ENCODE data around the gene BANK1.

The BANK1 gene

DNA sequence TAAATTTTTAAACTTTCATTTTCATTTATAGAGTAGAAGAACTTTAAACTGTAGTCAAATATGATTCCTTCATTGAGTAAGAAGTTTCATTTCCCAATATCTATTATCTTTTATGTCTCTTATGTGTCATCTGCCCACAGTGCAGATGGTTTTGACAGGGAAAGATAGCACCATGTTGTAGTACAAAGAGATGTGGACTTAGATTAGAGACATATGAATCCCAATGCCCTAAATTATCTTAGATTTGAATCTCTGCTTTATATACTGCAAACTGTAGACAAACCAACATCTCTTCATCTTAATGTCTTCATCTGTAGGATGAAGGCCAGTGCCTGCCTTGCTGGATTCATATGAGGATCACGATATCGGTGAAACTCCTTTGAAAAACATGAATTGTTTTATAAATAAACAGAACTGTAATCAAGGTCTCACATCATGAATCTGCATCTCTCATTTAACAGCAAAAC is 217.5 kb downstream of the BANK1 start:
- in situ Hi-C loops (cut with HindIII; ENCODE audit: low sequenced_read_pairs) = no loop called here

DNA sequence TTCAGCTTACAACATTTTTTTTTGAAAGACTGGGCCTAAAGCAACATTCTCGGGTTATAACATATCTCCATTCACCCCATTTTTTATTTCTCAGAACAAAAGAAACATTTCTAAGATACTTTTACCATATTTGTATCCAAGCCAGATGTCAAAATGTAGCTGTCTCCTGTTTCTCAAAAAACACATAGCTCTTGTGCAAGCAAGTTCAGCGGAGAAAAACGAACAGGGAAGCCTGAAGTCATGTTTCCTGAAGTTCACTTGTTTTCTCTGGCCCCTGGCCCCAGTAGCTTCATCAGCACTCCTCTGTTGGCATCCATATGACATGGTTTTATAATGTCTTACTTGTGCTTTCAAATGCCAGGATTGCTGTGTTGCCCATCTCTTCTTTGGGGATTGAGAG is 218.2 kb downstream of the BANK1 start:
- in situ Hi-C loops (cut with HindIII; ENCODE audit: low sequenced_read_pairs) = no loop called here

DNA sequence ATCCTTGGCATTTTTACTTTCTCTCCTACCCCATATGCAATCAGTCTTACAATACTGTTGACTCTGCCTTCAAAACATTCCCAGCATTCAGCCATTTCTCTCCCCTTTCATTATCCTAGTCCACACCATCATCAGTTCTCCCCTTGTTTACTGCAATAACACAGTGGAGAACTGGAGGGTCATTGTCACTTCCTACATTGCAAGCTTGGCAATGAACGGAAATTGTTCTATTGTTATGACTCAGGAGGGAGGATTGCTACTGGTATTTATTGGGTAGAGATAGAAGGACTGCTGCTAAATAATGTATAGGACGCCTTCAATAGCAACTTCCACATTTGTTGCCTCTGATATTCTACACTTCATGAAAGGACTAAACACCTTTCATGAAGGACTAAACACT is 231.8 kb downstream of the BANK1 start:
- in situ Hi-C loops (cut with HindIII; ENCODE audit: low sequenced_read_pairs) = no loop called here

DNA sequence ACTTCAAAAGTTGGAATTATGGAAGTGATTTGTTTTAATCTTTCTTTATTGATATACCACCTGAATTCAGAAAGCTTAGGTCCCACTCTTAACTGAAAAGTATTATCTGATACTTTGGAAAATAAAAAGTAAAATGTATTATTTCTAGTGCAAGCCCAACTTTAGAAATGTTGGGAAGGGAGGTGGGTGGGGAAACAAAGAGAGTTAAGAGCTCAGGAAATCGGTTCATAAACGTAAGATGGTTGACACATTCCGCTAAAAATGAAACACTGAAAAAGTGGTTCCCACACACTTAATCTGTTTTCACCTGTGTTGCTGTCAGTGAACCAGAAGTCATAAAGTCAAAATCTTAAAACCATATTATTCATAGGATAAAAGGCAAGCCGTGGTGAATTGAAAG is 237.4 kb downstream of the BANK1 start:
- in situ Hi-C loops (cut with HindIII; ENCODE audit: low sequenced_read_pairs) = no loop called here

DNA sequence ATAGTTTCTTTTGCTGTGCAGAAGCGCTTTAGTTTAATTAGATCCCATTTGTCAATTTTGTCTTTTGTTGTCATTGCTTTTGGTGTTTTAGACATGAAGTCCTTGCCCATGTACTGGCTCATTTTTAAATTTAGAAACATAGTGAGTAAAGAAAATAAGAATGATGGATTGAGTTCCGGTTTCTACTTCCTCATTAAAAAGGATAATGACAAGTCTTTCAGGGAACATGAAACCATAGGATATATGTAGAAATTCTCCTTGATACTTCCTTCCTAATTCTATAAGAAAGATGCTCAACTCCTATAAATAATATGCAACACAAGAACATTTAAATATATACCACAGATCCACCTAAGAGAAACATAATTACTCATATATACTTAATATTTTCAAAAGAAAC is 240.9 kb downstream of the BANK1 start:
- in situ Hi-C loops (cut with HindIII; ENCODE audit: low sequenced_read_pairs) = no loop called here

DNA sequence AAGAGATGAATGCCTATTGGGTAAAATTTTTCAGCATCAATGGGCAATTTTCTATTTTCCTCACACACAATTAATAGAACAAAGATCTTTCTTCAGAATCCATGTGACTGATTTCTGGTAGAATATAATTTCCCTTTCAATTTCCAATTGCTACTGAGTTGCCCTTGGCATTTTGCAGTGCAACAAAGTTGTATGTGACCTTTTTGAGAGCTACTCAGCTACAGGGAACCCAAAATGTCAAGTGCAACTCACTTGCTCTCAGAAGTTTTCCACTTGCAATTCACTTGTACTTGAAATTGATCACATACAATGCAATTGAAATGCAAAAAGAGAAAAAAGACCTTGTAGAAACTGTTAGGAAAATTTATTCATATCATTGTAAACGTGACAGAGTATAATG is 245.5 kb downstream of the BANK1 start:
- in situ Hi-C loops (cut with HindIII; ENCODE audit: low sequenced_read_pairs) = no loop called here

DNA sequence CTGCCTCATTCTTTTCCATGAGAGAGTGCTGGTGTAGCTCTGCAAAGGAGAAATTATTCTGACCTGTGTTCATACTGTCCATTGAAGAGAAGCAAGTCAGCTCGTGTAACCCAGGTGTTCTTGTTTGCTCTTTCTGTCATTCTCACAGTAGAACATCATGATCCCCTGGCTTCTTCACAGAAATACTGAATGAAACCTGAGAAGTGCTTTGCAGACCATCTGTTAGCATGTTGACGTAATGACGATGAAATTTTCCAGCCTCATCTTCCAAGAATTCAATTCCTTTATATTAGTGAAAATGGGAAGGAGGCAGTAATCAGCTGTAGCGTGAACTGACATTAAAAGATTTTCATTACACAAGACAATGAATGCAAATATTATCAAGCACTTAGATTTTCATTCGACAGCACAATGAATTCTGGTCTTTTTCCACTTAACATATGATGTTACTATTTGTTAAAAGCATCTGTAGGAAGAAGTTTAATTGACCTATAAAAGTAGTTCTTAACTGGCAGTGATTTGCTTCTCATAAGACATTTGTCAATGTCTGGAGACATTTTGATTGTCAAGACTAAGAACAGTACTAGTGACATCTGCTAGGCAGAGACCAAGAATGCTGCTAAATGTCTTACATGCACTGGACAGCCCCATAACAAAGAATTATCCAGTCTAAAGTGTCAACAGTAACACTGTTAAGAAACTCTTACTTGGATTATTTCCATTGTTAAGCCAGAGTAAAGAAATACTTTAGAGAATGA is 246.3 kb downstream of the BANK1 start:
- in situ Hi-C loops (cut with HindIII; ENCODE audit: low sequenced_read_pairs) = no loop called here

DNA sequence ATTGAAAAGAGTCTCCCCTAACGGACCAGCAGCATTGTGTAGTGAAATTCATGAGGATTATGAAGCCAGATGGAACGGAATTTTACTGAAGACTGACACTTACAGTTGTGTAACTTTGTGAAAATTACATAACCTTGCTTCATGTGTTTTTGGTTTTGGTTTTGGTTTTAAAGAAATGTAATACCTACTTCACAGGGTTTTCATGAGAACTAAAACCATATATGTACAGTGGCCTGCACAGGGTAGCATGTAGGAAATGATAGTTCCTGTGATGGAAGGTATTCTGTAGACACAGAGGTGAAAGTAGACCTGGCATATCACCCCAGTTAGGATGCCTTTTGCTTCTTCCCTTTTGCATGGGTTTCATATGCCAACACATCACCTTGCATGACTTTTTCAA is 247.0 kb downstream of the BANK1 start:
- in situ Hi-C loops (cut with HindIII; ENCODE audit: low sequenced_read_pairs) = no loop called here

DNA sequence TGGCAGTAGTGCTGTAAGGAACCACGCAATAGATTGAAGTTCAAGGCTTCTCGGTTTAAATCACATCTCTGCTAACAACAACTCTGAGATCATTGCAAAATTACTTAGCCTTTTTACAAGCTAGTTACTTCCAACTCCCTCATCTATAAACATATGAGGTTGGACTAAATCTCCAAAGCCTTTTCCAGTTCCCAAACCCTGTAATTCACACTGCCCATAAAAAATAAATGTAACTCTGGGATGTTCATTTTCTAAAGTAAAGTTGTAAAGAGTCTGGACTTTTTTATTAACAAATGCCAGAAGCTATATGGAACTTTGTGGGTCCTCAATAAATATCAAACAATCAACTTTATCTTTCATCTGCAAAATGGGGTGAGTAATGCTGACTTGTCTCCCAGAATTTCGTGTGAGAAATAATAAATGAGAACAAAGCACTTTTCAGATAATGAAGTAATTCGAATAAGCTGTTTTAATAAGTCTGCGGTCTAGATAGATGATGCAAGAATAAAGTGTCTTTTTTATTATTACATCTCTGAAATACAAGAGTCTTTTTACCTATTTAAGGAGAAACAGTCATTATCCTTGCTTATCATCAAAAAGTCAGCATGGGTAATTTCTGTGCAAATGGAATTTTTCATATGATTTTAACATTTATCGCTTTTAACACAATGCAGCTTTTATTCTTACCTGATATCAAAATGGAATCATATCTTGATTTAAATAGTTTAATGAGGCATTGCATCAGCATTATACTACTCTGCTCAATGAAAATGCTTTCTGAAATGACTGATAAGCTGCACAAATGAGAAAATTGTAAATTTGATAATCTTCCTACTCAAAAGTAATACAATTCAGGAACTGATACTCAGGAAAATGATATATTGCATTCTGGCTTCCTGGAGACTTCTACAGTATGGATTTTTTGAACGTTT is 252.6 kb downstream of the BANK1 start:
- in situ Hi-C loops (cut with HindIII; ENCODE audit: low sequenced_read_pairs) = no loop called here

DNA sequence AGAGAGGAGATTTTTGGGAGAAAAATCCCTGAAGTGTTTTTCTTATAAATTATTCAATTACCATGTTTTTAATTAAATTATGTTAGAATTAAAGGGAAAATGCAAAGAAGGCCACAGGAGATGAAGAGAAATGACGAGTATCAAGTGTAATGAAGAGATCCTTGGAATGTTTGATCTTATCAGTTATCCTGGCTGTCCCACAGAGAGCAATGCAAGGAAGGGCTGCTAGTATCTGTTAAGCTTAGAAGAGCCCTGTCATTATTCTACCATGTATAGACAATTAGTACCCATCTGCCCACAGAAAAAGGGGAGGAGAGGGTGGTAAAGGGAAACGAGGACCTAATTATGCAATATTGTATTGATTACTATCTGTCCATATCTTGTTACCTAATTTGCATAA is 257.1 kb downstream of the BANK1 start:
- in situ Hi-C loops (cut with HindIII; ENCODE audit: low sequenced_read_pairs) = no loop called here

DNA sequence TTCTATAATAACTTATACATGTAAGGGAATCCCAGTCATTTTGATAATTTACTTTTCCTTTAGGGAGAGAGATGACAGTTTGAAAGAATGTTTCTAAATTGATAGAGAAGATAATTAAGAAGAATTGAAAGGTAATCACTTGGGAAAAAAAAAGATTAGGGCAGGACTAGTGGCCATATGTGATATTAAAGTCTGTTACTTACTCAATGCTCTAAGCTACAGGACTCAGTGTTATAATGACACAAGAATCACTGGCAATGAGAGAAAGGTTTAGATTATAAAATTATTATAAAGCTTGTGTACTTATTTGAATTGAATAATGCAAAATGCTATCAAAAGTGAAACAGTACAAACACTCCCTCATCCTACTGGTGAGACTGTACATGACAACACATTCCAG is 265.3 kb downstream of the BANK1 start:
- in situ Hi-C loops (cut with HindIII; ENCODE audit: low sequenced_read_pairs) = no loop called here

DNA sequence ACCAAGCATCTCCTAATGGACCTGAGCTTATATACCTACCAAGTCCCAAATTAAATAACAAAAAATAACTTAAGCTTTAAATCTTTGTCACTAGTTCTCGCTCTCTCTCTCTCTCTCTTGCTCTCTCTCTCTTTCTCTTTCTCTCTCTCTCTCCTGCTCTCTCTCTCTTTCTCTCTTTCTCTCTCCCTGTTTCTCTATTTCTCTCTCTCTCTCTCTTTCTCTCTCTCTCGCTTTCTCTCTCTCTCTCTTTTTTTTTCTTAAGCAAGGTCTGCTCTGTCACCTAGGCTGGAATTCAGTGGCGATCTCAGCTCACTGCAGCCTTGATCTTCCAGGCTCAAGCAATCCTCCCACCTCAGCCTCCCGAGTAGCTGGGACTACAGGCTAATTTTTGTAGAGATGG is 266.6 kb downstream of the BANK1 start:
- in situ Hi-C loops (cut with HindIII; ENCODE audit: low sequenced_read_pairs) = no loop called here

DNA sequence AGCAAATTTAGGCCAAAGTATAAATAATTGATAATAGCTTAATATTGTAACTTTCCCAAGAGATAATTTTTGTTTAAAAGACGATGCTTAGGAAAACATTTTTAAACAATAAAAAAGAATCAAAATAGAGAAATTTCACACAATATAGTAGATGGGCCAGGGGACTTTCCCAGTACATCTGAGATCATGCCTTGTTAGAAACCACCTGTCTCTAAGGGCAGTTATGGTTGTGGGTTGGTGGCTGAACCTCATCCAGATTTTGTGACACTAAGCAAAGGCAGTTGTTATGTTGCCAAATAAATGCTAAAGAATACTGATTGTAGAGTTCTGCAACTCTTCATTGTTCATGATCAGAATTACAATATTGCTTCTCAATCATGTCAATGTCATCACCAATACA is 270.6 kb downstream of the BANK1 start:
- in situ Hi-C loops (cut with HindIII; ENCODE audit: low sequenced_read_pairs) = no loop called here

DNA sequence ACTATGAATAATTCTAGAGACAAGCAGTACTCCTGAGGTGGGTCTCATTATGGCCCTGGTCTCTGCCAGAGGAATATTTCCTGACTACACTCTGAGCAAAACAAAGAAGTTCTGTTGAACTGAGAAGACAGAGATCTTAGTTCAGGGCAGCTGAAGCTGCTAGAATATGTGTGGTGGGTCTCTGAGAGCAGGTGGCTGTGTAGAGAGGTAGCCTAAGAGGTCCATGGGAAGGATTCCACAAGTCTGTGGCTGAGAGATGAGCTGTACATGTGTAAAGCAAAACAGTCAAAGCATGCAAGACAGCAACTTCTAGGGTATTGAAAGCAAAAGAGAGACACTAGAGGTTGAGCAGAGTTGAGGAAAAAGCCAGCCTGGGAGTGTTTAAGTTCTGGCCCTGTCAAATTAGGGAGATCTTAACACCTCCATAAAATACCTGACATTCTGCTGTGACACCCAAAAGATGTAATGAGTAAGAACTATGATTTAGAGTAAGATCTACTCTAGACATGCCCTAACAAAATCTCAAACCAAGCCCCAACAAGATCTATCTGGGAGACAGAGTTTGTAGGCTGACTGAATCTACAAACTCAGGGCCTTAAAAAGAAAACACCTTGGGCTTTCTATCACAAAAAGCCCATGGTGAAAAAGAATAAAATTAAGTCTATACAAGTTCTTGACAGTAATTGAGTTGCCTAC is 274.4 kb downstream of the BANK1 start:
- in situ Hi-C loops (cut with HindIII; ENCODE audit: low sequenced_read_pairs) = no loop called here

DNA sequence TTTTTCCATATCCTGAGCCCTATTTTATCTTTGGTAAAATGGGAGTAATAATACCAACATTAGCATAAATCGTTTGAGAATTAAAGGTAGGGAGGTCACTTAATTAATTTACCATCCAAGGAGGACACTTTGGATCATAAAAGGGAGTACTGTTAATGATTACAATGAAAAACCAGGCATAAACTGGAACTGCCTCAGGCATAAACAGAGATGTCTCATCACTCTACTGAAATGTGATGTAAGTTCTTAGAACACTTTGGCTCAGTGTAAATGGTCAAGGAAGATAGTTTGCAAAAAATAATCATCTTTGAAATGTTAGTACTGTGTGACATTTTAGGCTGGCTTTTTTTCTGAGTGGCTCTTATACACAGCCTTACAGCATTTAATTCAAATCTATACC is 286.1 kb downstream of the BANK1 start:
- in situ Hi-C loops (cut with HindIII; ENCODE audit: low sequenced_read_pairs) = no loop called here

DNA sequence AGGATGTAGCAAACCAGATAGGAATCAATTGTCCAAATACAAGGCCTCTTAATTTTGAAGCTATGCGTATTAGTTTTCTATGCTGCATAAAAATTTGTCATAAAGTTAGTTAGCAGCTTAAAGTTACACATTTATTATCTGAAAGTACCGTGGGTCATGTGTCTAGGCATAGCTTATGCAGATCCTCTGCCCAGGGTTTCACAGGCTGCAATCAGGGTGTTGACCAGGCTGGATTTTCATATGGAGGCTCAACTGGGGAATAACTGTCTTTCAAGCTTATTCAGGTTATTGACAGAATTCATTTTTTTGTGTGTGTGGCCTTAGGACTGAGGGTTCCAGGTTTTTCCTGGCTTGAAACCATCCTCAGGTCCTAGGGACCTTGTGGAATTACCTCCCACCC is 289.7 kb downstream of the BANK1 start:
- in situ Hi-C loops (cut with HindIII; ENCODE audit: low sequenced_read_pairs) = no loop called here

DNA sequence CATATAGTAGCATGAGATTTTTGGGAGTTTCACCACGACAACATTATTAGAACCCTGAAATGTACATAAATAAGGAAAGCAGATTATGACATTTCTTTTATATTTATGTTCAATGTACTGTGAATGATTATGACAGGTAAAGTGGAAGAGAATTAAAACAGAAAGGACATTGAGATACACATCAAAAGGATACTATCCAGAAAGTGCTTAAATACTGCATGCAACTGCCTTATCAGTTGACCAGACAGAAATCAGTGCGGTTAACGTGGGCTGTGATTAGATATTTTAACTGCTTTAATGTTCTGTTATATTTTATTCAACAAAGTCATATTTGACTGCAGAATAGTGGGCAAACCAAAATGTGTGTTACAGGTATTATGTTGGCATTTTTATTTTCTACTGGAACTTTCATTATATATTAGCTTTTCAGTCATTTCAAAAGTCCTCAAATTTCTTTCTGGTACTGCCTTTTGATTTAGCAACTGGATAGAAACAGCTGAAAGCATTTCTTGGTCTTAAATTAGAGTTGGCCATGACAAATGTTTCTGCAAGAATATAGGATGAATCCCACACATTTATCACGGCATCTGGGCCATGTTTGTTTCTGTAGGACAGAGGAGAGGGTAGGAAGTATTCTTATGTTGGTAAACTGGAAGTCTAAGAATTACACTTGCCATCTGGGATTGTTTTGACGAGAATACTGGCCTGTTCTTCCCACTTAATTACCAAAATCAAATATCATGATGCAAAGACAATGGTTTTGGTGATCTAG is 299.5 kb downstream of the BANK1 start:
- in situ Hi-C loops (cut with HindIII; ENCODE audit: low sequenced_read_pairs) = no loop called here

DNA sequence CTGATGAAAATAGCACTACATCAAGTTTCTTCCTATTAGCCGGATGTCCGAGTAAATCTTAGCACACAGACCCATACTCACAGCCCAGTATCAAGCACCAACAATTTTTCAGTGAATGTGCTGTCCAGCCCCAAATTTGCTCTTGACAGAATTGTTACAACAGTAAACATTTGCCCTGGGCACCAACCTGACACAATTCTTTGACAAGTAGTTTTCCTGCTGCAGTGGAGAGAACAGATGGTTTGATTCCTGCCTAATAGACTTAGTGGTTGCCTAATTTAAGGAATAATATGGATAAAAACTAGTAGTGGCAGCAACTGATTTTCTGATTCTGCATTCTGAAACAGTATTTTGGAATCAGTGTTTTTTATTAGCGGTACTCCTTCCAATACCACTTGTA is 301.1 kb downstream of the BANK1 start:
- in situ Hi-C loops (cut with HindIII; ENCODE audit: low sequenced_read_pairs) = no loop called here

DNA sequence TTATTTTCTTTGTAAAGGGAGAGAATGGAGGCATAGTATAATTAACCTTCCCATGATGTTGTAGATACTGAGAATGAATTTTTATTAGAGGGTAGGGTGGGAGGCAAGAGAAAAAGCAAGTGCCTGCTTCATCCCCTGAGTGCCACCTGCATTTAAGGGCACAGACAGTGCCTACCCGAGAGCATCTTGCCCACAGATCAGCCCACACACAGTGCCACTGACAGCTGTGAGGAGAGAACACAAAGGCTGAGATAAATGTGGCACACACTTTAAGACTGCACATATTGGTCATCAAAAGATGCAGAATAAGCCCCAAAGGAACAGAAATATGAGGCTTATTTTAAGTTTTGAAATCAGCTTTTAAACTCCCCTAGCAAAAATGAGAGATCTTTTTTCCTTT is 304.0 kb downstream of the BANK1 start:
- in situ Hi-C loops (cut with HindIII; ENCODE audit: low sequenced_read_pairs) = no loop called here

DNA sequence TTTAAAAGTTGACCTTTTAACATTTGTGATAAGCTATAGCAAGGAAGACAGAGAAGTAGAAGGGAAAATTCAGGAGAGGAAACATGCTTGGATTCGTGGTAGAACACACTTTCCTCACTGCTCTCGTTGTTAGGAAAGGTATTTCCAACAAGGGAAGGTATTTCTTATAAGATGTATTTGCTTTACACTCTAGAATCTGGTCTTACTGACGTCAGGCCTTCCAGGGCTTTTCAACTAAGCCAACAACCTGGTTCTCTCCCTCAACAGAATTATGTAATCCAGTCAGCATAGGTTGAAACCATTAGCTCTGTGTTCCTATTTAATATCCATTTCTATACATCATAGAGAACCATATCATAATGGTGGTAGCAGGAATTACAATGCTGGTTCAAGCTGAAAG is 312.8 kb downstream of the BANK1 start:
- in situ Hi-C loops (cut with HindIII; ENCODE audit: low sequenced_read_pairs) = no loop called here

DNA sequence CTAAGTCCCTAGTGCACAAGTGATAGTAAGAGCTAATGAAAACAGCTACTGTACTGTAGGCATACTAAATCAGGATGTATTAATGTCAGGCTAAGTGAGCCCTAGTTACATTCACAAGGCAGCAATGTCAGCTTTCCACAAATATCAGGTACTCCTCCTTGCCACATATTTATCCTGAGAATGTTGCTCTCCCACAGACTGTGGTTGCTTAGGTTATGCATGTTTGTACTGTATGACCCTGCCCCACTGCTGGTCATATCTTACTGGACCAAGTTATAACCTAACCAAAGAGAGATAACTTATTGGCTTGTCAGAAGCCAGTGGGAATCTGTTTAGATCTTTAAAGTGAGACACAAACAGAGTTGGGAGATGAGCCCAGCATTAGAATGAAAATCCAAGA is 313.7 kb downstream of the BANK1 start:
- in situ Hi-C loops (cut with HindIII; ENCODE audit: low sequenced_read_pairs) = no loop called here
